ENCODE measurements around the gene MARS2. TPM values are rescaled to one million over a fixed set of nuclear protein-coding genes. Genes with fewer than 3 reads are reported as not detected.
"Not testable (repeated sequence)": the region's sequence is repeated elsewhere in the genome, so short reads cannot be mapped to it uniquely, and the experiment has no call there.

MARS2 gene
- total and polyA plus RNA-seq, 4 donors, result 3.7 to 12.3 (median 8.6) TPM

DNA sequence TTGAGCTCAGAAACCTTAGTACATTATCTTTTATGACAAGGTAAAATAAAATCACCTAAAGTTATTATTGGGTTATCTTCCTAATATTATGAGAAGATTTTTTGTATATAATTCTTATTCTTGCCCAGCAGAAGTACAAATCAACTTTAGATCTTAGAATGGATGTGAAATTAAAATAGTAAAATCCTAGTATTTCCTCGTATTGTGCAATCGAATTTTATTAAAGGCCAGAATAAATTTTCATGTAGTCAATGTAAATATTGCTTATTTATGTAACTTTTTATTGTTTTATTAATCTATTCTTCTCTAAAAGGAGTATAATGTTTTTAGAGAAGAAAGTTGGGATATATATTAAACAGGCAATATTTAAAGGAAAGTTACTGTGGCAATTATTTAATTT lies 12.7 kb downstream of the MARS2 start:
- H3K36me3 ChIP-seq (ENCODE audit: control insufficient read depth in 4 of 4, insufficient read depth in 3 of 4, low read depth in 1 of 4, low read length in 3 of 4), result peaks cover 0 to 3% (median 1%) of the 10 kb centered on the region in 4 donors
- no peaks in the 10 kb centered on the region for H3K4me1 ChIP-seq (ENCODE audit: control insufficient read depth in 4 of 4, insufficient read depth in 4 of 4, low read length in 3 of 4)
- no peak overlapping the region for H3K4me3 ChIP-seq (ENCODE audit: low read depth in 1 of 3, low read length in 3 of 3)
- H3K27me3 ChIP-seq (ENCODE audit: control insufficient read depth in 4 of 4, insufficient read depth in 4 of 4, low read length in 3 of 4), result no peaks in the 10 kb centered on the region
- 94% methylated on average over 2 of the region's 2 CpGs for WGBS
- DNase-seq (ENCODE audit: low spot score), result no peak
- no peak overlapping the region for H3K9ac ChIP-seq (ENCODE audit: low read depth in 1 of 2, low read length in 2 of 2)
- TF ChIP-seq HNF4A (conservative IDR thresholded peaks at IDR 0.05) (no peak), HNF4G (IDR thresholded peaks at IDR 0.05) (no peak), NR2F2 (IDR thresholded peaks at IDR 0.05) (no peak), FOXA2 (IDR thresholded peaks at IDR 0.05) (no peak), SP1 (IDR thresholded peaks at IDR 0.05) (no peak), TAF1 (conservative IDR thresholded peaks at IDR 0.05) (no peak), JUND (IDR thresholded peaks at IDR 0.05) (no peak)
- TF ChIP-seq, protein P1, sequence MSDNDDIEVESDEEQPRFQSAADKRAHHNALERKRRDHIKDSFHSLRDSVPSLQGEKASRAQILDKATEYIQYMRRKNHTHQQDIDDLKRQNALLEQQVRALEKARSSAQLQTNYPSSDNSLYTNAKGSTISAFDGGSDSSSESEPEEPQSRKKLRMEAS (IDR thresholded peaks at IDR 0.05), result no peak
- TF ChIP-seq, protein P2, sequence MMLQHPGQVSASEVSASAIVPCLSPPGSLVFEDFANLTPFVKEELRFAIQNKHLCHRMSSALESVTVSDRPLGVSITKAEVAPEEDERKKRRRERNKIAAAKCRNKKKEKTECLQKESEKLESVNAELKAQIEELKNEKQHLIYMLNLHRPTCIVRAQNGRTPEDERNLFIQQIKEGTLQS (IDR thresholded peaks at IDR 0.05), result no peak
- TF ChIP-seq, protein P3, sequence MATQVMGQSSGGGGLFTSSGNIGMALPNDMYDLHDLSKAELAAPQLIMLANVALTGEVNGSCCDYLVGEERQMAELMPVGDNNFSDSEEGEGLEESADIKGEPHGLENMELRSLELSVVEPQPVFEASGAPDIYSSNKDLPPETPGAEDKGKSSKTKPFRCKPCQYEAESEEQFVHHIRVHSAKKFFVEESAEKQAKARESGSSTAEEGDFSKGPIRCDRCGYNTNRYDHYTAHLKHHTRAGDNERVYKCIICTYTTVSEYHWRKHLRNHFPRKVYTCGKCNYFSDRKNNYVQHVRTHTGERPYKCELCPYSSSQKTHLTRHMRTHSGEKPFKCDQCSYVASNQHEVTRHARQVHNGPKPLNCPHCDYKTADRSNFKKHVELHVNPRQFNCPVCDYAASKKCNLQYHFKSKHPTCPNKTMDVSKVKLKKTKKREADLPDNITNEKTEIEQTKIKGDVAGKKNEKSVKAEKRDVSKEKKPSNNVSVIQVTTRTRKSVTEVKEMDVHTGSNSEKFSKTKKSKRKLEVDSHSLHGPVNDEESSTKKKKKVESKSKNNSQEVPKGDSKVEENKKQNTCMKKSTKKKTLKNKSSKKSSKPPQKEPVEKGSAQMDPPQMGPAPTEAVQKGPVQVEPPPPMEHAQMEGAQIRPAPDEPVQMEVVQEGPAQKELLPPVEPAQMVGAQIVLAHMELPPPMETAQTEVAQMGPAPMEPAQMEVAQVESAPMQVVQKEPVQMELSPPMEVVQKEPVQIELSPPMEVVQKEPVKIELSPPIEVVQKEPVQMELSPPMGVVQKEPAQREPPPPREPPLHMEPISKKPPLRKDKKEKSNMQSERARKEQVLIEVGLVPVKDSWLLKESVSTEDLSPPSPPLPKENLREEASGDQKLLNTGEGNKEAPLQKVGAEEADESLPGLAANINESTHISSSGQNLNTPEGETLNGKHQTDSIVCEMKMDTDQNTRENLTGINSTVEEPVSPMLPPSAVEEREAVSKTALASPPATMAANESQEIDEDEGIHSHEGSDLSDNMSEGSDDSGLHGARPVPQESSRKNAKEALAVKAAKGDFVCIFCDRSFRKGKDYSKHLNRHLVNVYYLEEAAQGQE (IDR thresholded peaks at IDR 0.05), result no peak
- TF ChIP-seq, protein P4, sequence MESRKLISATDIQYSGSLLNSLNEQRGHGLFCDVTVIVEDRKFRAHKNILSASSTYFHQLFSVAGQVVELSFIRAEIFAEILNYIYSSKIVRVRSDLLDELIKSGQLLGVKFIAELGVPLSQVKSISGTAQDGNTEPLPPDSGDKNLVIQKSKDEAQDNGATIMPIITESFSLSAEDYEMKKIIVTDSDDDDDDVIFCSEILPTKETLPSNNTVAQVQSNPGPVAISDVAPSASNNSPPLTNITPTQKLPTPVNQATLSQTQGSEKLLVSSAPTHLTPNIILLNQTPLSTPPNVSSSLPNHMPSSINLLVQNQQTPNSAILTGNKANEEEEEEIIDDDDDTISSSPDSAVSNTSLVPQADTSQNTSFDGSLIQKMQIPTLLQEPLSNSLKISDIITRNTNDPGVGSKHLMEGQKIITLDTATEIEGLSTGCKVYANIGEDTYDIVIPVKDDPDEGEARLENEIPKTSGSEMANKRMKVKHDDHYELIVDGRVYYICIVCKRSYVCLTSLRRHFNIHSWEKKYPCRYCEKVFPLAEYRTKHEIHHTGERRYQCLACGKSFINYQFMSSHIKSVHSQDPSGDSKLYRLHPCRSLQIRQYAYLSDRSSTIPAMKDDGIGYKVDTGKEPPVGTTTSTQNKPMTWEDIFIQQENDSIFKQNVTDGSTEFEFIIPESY (IDR thresholded peaks at IDR 0.05), result no peak
- no peaks in the 10 kb centered on the region for H3K9me3 ChIP-seq (ENCODE audit: control insufficient read depth in 4 of 4, low read length in 3 of 4)
- no peak overlapping the region for H3K27ac ChIP-seq (ENCODE audit: low read depth in 1 of 2, low read length in 2 of 2)

DNA sequence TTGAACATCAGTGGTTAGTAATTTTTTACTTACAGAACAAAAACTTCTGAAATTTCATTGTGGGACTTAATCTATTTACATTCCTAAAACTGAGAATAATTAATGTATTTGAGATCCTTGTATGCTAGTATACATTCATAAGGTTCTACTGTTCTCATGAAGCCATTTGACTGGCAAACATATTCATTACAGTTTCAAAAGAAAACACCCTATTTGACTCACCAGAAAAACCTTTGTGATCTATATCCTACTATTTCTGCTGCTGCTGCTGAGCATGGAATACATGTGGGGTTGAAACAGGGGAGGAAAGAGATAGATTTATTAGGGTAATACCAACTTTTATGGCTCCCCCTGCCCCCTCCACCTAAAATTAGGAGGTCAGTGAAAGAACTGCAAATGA lies 21.8 kb downstream of the MARS2 start:
- H3K27ac ChIP-seq (ENCODE audit: low read depth in 1 of 2, low read length in 2 of 2), result no peak overlapping the region
- H3K9ac ChIP-seq (ENCODE audit: low read depth in 1 of 2, low read length in 2 of 2), result no peak overlapping the region
- DNase-seq (ENCODE audit: low spot score), result no peak
- H3K36me3 ChIP-seq (ENCODE audit: control insufficient read depth in 4 of 4, insufficient read depth in 3 of 4, low read depth in 1 of 4, low read length in 3 of 4), result no peaks in the 10 kb centered on the region
- no peaks in the 10 kb centered on the region for H3K4me1 ChIP-seq (ENCODE audit: control insufficient read depth in 4 of 4, insufficient read depth in 4 of 4, low read length in 3 of 4)
- TF ChIP-seq, protein P2 (IDR thresholded peaks at IDR 0.05), result no peak
- no peak for TF ChIP-seq TAF1 (conservative IDR thresholded peaks at IDR 0.05)
- no peaks in the 10 kb centered on the region for H3K27me3 ChIP-seq (ENCODE audit: control insufficient read depth in 4 of 4, insufficient read depth in 4 of 4, low read length in 3 of 4)
- H3K9me3 ChIP-seq (ENCODE audit: control insufficient read depth in 4 of 4, low read length in 3 of 4), result no peaks in the 10 kb centered on the region
- no peak overlapping the region for H3K4me3 ChIP-seq (ENCODE audit: low read depth in 1 of 3, low read length in 3 of 3)

DNA sequence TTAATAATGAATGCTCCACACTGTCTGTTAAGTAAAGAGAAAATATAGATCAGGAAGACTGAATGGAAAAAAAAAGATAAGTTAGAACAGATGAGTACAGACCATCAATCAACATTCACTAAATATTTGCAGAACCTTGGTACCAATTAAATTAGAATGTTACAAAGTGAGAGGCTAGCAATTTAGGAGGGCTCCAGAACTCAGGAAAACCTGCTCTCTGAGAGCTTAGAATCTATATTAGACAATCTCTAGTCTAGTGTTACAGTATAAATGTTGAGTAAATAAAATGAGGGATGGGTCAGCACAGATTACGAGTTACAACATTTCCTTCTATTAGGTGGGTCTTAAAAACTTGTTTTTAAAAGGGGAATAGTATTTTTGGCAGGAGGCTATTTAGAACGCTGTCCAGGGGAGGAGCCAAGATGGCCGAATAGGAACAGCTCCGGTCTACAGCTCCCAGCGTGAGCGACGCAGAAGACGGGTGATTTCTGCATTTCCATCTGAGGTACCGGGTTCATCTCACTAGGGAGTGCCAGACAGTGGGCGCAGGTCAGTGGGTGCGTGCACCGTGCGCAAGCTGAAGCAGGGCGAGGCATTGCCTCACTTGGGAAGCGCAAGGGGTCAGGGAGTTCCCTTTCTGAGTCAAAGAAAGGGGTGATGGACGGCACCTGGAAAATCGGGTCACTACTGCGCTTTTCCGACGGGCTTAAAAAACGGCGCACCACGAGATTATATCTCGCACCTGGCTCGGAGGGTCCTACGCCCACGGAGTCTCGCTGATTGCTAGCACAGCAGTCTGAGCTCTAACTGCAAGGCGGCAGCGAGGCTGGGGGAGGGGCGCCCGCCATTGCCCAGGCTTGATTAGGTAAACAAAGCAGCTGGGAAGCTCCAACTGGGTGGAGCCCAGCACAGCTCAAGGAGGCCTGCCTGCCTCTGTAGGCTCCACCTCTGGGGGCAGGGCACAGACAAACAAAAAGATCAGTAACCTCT lies 23.7 kb downstream of the MARS2 start:
- H3K9ac ChIP-seq (ENCODE audit: low read depth in 1 of 2, low read length in 2 of 2); H3K36me3 ChIP-seq (ENCODE audit: control insufficient read depth in 4 of 4, insufficient read depth in 3 of 4, low read depth in 1 of 4, low read length in 3 of 4); DNase-seq (ENCODE audit: low spot score); H3K27me3 ChIP-seq (ENCODE audit: control insufficient read depth in 4 of 4, insufficient read depth in 4 of 4, low read length in 3 of 4); H3K9me3 ChIP-seq (ENCODE audit: control insufficient read depth in 4 of 4, low read length in 3 of 4); H3K4me3 ChIP-seq (ENCODE audit: low read depth in 1 of 3, low read length in 3 of 3); H3K27ac ChIP-seq (ENCODE audit: low read depth in 1 of 2, low read length in 2 of 2); H3K4me1 ChIP-seq (ENCODE audit: control insufficient read depth in 4 of 4, insufficient read depth in 4 of 4, low read length in 3 of 4): not testable (repeated sequence)
- 90% methylated on average over 30 of the region's 32 CpGs for WGBS
